HCT116 (cell line): ENCODE measurements around the gene PTGES2. TPM values are rescaled to one million over a fixed set of nuclear protein-coding genes. Genes with fewer than 3 reads are reported as not detected.

ENCODE experiments used
- ATAC-seq: fragments of 200-7000 bp; cut with Tn5 transposase; 2 replicates; pipeline ENCODE4 v1.9.1; 2020; ENCODE audit warnings: mild to moderate bottlenecking, moderate library complexity
- BruUV-seq: library from RNA; stranded (reverse); fragments of 400-500 nt; replicated peaks from 2 replicates; lab custom pipeline; 2021; lab: Mats Ljungman, UMichigan
- CTCF ChIA-PET: fragments of 300-600 bp; sonication (Branson Sonifier 250); formaldehyde crosslinking; loops from one replicate; lab custom pipeline; 2021; ENCODE audit warnings: antibody characterized with exemption; lab: Charles Lee
- POLR2A ChIA-PET: fragments of 300-600, 350-600 bp; sonication (Branson Sonifier 250); formaldehyde crosslinking; loops from one replicate; lab custom pipeline; 2021; ENCODE audit warnings: antibody characterized with exemption; lab: Charles Lee
- RAD21 ChIA-PET, 2 experiments: fragments of 300-600 bp; sonication (Branson Sonifier 250); formaldehyde crosslinking; loops; one replicate each; lab custom pipeline; 2023; ENCODE audit warnings: low total read pairs in 2 of 2; ENCODE audit not compliant: uncharacterized antibody in 2 of 2, unreplicated experiment in 2 of 2, low non-redundant PET in 1 of 2; lab: Charles Lee
- DNase-seq: peaks from one replicate; pipeline ENCODE4 v3.0.0-alpha.2; 2010; ENCODE audit warnings: low read depth, low spot score
- H2AFZ ChIP-seq: fragments of 200-600 bp; shearing (Covaris generic), sonication (generic); 2 replicates; pipeline ENCODE4 v1.6.1; 2017; ENCODE audit warnings: low read depth, mixed run types, mixed read lengths, antibody characterized with exemption, low read length; ENCODE audit not compliant: poor library complexity, severe bottlenecking
- H3K27ac ChIP-seq: 2 replicates; pipeline ENCODE4 v1.5.1; 2012; ENCODE audit warnings: low read depth, low read length
- H3K27me3 ChIP-seq: fragments of 200-600 bp; sonication (generic); 2 replicates; pipeline ENCODE4 v1.6.1; 2016; ENCODE audit warnings: mixed run types, low read length, mixed read lengths; ENCODE audit not compliant: insufficient read depth
- H3K36me3 ChIP-seq, 2 experiments: fragments of 200-500 bp in 1 of 2; fragments of 200-600 bp in 1 of 2; sonication (Bioruptor generic) in 1 of 2; sonication (generic) in 1 of 2; 2 replicates each; pipeline versions ENCODE4 v1.5.1 to v1.6.1; 2014 to 2016; ENCODE audit warnings: low read length in 2 of 2, inconsistent platforms in 1 of 2, mixed read lengths in 1 of 2, mixed run types in 1 of 2; ENCODE audit not compliant: insufficient read depth in 2 of 2, control insufficient read depth in 1 of 2
- H3K4me1 ChIP-seq, 2 experiments: fragments of 200-600 bp in 1 of 2; sonication (generic) in 1 of 2; 2 replicates each; pipeline versions ENCODE4 v1.5.1 to v1.6.1; 2012 to 2017; ENCODE audit warnings: low read length in 2 of 2, inconsistent platforms in 1 of 2, mild to moderate bottlenecking in 1 of 2, mixed read lengths in 1 of 2, mixed run types in 1 of 2, moderate library complexity in 1 of 2; ENCODE audit not compliant: insufficient read depth in 2 of 2, control insufficient read depth in 1 of 2
- H3K4me2 ChIP-seq: fragments of 200-600 bp; sonication (generic); 2 replicates; pipeline ENCODE4 v1.6.1; 2017; ENCODE audit warnings: mixed run types, low read length, mixed read lengths
- H3K4me3 ChIP-seq, 2 experiments: fragments of 200-600 bp in 1 of 2; sonication (generic) in 1 of 2; replicated peaks in 1 of 2; 2 replicates each; pipeline ENCODE4 v1.5.1; 2011 to 2016; ENCODE audit warnings: low read length in 2 of 2, control low read depth in 1 of 2, low read depth in 1 of 2, mild to moderate bottlenecking in 1 of 2, mixed read lengths in 1 of 2, mixed run types in 1 of 2
- H3K79me2 ChIP-seq: fragments of 200-600 bp; sonication (generic); 2 replicates; pipeline ENCODE4 v1.6.1; 2017; ENCODE audit warnings: mild to moderate bottlenecking, mixed run types, low read length, moderate library complexity, mixed read lengths; ENCODE audit not compliant: insufficient read depth
- H3K9ac ChIP-seq: fragments of 200-600 bp; sonication (generic); 2 replicates; pipeline ENCODE4 v1.6.1; 2016; ENCODE audit warnings: low read length, mixed read lengths
- H3K9me2 ChIP-seq: fragments of 200-600 bp; sonication (generic), shearing (Covaris generic); 2 replicates; pipeline ENCODE4 v1.6.1; 2017; ENCODE audit warnings: mixed run types, mild to moderate bottlenecking, moderate library complexity; ENCODE audit not compliant: insufficient read depth
- H3K9me3 ChIP-seq, 2 experiments: fragments of 200-500 bp in 1 of 2; fragments of 200-600 bp in 1 of 2; sonication (Bioruptor generic) in 1 of 2; sonication (generic) in 1 of 2; 2 replicates each; pipeline ENCODE4 v1.6.1; 2014 to 2017; ENCODE audit warnings: low read length in 2 of 2, mixed read lengths in 2 of 2, inconsistent platforms in 1 of 2, low read depth in 1 of 2, mild to moderate bottlenecking in 1 of 2, mixed run types in 1 of 2, moderate library complexity in 1 of 2; ENCODE audit not compliant: control insufficient read depth in 1 of 2, insufficient read depth in 1 of 2
- H4K20me1 ChIP-seq: fragments of 200-600 bp; sonication (generic), shearing (Covaris generic); 2 replicates; pipeline ENCODE4 v1.6.1; 2017; ENCODE audit warnings: mixed run types, mild to moderate bottlenecking, moderate library complexity; ENCODE audit not compliant: insufficient read depth
- CBX3 ChIP-seq: IDR thresholded peaks from 2 replicates; pipeline ENCODE4 v1.6.1; 2012; ENCODE audit warnings: low read depth
- EZH2 ChIP-seq: fragments of 200-600 bp; sonication (generic); IDR thresholded peaks from 2 replicates; pipeline ENCODE4 v1.6.1; 2017; ENCODE audit warnings: antibody characterized with exemption, mixed run types
- EZH2phosphoT487 ChIP-seq: fragments of 200-600 bp; IDR thresholded peaks from 2 replicates; pipeline ENCODE4 v1.6.1; 2018; ENCODE audit warnings: antibody characterized with exemption, borderline replicate concordance
- YY1 ChIP-seq: IDR thresholded peaks from 2 replicates; pipeline ENCODE4 v1.6.1; 2011; ENCODE audit warnings: low read length, low read depth, moderate library complexity, mild to moderate bottlenecking; ENCODE audit not compliant: insufficient replicate concordance; ENCODE audit errors: extremely low read depth
- ZFX ChIP-seq: fragments of 450-650 bp; IDR thresholded peaks from 2 replicates; pipeline ENCODE4 v1.6.1; 2017
- intact Hi-C: fragments of 100-400 bp; cut with micrococcal nuclease; formaldehyde crosslinking; loops from 2 replicates; pipeline ENCODE4 v1.10.0; 2022
- total RNA-seq: library from RNA; stranded (reverse); gene quantifications from one replicate; pipeline ENCODE4 v1.2.1, GENCODE V29; 2021; ENCODE audit not compliant: unreplicated experiment
- TF ChIP-seq, protein P1 (sequence below): IDR thresholded peaks from 2 replicates; pipeline ENCODE4 v1.6.1; 2012
- TF ChIP-seq, protein P2 (sequence below): IDR thresholded peaks from 2 replicates; pipeline ENCODE4 v1.6.1; 2012; ENCODE audit warnings: low read depth
- TF ChIP-seq, protein P3 (sequence below): IDR thresholded peaks from 2 replicates; pipeline ENCODE4 v1.6.1; 2011; ENCODE audit warnings: mild to moderate bottlenecking, low read length, moderate library complexity; ENCODE audit not compliant: insufficient replicate concordance; ENCODE audit errors: extremely low read depth

The PTGES2 gene
- total RNA-seq, 1 experiment from 2014 or later, result 148 TPM

- Histone ChIP-seq H3K27me3 (no peaks in the 10 kb centered on the region), H3K4me1 (peaks cover 9 to 24% of the 10 kb centered on the region in 2 experiments), H3K79me2 (peaks cover 39% of the 10 kb centered on the region), H3K9me2 (no peaks in the 10 kb centered on the region), H3K9me3 (no peaks in the 10 kb centered on the region), H3K36me3 (peaks cover 6 to 30% of the 10 kb centered on the region in 2 experiments; a peak in 3 of 4 replicates), H2AFZ (no peak overlapping the region)
- RAD21 ChIA-PET, result no interaction called here
- ATAC-seq (no peak), DNase-seq (no peak)
- CTCF ChIA-PET, result no interaction called here
- TF ChIP-seq CBX3 (no peak), EZH2 (no peak), YY1 (no peak), EZH2phosphoT487 (no peak), ZFX (no peak)
- TF ChIP-seq, protein P1, sequence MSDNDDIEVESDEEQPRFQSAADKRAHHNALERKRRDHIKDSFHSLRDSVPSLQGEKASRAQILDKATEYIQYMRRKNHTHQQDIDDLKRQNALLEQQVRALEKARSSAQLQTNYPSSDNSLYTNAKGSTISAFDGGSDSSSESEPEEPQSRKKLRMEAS, result no peak
- TF ChIP-seq, protein P2, sequence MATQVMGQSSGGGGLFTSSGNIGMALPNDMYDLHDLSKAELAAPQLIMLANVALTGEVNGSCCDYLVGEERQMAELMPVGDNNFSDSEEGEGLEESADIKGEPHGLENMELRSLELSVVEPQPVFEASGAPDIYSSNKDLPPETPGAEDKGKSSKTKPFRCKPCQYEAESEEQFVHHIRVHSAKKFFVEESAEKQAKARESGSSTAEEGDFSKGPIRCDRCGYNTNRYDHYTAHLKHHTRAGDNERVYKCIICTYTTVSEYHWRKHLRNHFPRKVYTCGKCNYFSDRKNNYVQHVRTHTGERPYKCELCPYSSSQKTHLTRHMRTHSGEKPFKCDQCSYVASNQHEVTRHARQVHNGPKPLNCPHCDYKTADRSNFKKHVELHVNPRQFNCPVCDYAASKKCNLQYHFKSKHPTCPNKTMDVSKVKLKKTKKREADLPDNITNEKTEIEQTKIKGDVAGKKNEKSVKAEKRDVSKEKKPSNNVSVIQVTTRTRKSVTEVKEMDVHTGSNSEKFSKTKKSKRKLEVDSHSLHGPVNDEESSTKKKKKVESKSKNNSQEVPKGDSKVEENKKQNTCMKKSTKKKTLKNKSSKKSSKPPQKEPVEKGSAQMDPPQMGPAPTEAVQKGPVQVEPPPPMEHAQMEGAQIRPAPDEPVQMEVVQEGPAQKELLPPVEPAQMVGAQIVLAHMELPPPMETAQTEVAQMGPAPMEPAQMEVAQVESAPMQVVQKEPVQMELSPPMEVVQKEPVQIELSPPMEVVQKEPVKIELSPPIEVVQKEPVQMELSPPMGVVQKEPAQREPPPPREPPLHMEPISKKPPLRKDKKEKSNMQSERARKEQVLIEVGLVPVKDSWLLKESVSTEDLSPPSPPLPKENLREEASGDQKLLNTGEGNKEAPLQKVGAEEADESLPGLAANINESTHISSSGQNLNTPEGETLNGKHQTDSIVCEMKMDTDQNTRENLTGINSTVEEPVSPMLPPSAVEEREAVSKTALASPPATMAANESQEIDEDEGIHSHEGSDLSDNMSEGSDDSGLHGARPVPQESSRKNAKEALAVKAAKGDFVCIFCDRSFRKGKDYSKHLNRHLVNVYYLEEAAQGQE, result no peak
- TF ChIP-seq, protein P3, sequence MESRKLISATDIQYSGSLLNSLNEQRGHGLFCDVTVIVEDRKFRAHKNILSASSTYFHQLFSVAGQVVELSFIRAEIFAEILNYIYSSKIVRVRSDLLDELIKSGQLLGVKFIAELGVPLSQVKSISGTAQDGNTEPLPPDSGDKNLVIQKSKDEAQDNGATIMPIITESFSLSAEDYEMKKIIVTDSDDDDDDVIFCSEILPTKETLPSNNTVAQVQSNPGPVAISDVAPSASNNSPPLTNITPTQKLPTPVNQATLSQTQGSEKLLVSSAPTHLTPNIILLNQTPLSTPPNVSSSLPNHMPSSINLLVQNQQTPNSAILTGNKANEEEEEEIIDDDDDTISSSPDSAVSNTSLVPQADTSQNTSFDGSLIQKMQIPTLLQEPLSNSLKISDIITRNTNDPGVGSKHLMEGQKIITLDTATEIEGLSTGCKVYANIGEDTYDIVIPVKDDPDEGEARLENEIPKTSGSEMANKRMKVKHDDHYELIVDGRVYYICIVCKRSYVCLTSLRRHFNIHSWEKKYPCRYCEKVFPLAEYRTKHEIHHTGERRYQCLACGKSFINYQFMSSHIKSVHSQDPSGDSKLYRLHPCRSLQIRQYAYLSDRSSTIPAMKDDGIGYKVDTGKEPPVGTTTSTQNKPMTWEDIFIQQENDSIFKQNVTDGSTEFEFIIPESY, result no peak
- TF ChIP-seq, all 23 proteins: peak for 0
- no peak overlapping the region for H3K9ac ChIP-seq
- POLR2A ChIA-PET, result no interaction called here
- peaks cover 9% of the 10 kb centered on the region; the same call in 1 of the 2 replicates for H4K20me1 ChIP-seq
- no peak overlapping the region for H3K4me3 ChIP-seq
- no TSS peak for BruUV-seq
- intact Hi-C loops, result no loop called here
- no peak overlapping the region for H3K27ac ChIP-seq
- no peak overlapping the region for H3K4me2 ChIP-seq
Observed at GRCh38 chr9:128123451-128124080, 4.0 kb downstream of the PTGES2 start.
